ENCODE data around the gene LDB2.

DNA sequence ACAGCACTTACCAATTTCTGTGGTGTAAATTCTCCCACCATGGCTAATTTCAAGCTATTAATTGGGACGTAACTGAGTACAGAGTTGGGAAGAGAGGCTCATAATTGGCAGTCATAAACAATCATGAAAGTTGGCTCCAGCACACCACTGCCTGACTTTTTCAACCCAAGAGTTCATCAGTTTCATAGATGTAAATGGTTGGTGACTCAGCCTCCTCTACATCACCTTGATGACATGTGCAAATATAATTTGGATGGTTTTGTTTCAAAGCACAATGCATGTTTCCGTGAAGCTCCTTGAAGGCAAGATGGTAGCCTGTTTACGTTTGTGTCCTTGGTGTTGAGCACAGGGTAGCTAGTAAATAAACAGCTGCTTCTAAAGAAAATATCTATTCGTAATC, 235.1 kb downstream of the LDB2 start:
- TF ChIP-seq, protein P1, sequence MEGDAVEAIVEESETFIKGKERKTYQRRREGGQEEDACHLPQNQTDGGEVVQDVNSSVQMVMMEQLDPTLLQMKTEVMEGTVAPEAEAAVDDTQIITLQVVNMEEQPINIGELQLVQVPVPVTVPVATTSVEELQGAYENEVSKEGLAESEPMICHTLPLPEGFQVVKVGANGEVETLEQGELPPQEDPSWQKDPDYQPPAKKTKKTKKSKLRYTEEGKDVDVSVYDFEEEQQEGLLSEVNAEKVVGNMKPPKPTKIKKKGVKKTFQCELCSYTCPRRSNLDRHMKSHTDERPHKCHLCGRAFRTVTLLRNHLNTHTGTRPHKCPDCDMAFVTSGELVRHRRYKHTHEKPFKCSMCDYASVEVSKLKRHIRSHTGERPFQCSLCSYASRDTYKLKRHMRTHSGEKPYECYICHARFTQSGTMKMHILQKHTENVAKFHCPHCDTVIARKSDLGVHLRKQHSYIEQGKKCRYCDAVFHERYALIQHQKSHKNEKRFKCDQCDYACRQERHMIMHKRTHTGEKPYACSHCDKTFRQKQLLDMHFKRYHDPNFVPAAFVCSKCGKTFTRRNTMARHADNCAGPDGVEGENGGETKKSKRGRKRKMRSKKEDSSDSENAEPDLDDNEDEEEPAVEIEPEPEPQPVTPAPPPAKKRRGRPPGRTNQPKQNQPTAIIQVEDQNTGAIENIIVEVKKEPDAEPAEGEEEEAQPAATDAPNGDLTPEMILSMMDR (IDR thresholded peaks at IDR 0.05): no peak
- TF ChIP-seq ZFX (IDR thresholded peaks at IDR 0.05; ENCODE audit: borderline replicate concordance): no peak
